ENCODE data around the gene NFKB2.

NFKB2 gene

DNA sequence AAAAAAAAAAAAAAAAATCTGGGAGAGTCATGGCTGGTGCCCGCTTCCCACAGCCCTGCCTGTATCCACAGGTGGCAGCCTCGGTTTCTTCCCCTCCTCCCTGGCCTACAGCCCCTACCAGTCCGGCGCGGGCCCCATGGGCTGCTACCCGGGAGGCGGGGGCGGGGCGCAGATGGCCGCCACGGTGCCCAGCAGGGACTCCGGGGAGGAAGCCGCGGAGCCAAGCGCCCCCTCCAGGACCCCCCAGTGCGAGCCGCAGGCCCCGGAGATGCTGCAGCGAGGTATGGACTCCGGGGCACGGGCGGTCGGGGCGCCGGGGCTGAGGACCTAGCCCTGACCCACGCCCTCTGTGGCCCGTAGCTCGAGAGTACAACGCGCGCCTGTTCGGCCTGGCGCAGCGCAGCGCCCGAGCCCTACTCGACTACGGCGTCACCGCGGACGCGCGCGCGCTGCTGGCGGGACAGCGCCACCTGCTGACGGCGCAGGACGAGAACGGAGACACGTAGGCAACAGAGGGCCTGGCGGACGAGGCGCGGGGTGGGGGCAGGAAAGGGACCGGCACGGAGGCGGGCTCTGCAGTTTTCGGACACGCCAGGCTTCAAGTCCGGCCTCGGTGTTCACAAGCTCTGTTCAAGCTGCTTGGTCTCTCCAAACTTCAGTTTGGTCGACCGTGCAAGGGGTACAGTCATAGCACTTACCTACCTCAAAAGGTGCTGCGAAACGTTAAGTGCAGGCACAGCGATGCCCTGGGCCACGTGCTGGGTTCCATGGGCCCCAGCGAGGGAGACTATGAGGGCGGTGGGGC, 3.9 kb downstream of the NFKB2 start (continued):
- TF ChIP-seq ZNF433 (tag by site-specific recombination; IDR thresholded peaks at IDR 0.05; ENCODE audit: low read depth), result no peak
- TF ChIP-seq ZSCAN23 (tag by site-specific recombination; IDR thresholded peaks at IDR 0.05), result no peak
- peak; percentile 88 for TF ChIP-seq ZNF335 (tag by site-specific recombination; conservative IDR thresholded peaks at IDR 0.05)
- TF ChIP-seq YY2 (tag by site-specific recombination; IDR thresholded peaks at IDR 0.05), result peak; percentile 65; the same call in 1 of the 2 replicates
- TF ChIP-seq, protein P1, sequence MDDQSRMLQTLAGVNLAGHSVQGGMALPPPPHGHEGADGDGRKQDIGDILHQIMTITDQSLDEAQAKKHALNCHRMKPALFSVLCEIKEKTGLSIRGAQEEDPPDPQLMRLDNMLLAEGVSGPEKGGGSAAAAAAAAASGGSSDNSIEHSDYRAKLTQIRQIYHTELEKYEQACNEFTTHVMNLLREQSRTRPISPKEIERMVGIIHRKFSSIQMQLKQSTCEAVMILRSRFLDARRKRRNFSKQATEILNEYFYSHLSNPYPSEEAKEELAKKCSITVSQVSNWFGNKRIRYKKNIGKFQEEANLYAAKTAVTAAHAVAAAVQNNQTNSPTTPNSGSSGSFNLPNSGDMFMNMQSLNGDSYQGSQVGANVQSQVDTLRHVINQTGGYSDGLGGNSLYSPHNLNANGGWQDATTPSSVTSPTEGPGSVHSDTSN (CRISPR knock-in tag; IDR thresholded peaks at IDR 0.05), result peak; percentile 90
- TF ChIP-seq ZNF654 (tag by site-specific recombination; IDR thresholded peaks at IDR 0.05; ENCODE audit: low read depth), result peak; percentile 53
- peak; percentile 93 for TF ChIP-seq KLF16 (tag by site-specific recombination; IDR thresholded peaks at IDR 0.05)
- no peak for TF ChIP-seq ZNF521 (tag by site-specific recombination; IDR thresholded peaks at IDR 0.05)
- TF ChIP-seq TRIM28 (IDR thresholded peaks at IDR 0.05; ENCODE audit: borderline replicate concordance, low read length), result no peak
- no peak for TF ChIP-seq ZNF37A (tag by site-specific recombination; IDR thresholded peaks at IDR 0.05)
- no peak for TF ChIP-seq ZNF791 (tag by site-specific recombination; IDR thresholded peaks at IDR 0.05)
- TF ChIP-seq, protein P2, sequence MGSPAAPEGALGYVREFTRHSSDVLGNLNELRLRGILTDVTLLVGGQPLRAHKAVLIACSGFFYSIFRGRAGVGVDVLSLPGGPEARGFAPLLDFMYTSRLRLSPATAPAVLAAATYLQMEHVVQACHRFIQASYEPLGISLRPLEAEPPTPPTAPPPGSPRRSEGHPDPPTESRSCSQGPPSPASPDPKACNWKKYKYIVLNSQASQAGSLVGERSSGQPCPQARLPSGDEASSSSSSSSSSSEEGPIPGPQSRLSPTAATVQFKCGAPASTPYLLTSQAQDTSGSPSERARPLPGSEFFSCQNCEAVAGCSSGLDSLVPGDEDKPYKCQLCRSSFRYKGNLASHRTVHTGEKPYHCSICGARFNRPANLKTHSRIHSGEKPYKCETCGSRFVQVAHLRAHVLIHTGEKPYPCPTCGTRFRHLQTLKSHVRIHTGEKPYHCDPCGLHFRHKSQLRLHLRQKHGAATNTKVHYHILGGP (tag by site-specific recombination; IDR thresholded peaks at IDR 0.05), result no peak
- no peak for TF ChIP-seq ZNF426 (tag by site-specific recombination; IDR thresholded peaks at IDR 0.05)
- TF ChIP-seq, protein P3, sequence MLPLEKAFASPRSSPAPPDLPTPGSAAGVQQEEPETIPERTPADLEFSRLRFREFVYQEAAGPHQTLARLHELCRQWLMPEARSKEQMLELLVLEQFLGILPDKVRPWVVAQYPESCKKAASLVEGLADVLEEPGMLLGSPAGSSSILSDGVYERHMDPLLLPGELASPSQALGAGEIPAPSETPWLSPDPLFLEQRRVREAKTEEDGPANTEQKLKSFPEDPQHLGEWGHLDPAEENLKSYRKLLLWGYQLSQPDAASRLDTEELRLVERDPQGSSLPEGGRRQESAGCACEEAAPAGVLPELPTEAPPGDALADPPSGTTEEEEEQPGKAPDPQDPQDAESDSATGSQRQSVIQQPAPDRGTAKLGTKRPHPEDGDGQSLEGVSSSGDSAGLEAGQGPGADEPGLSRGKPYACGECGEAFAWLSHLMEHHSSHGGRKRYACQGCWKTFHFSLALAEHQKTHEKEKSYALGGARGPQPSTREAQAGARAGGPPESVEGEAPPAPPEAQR (tag by site-specific recombination; IDR thresholded peaks at IDR 0.05), result peak; percentile 70; the same call in 1 of the 2 replicates
- TF ChIP-seq ZNF658 (tag by site-specific recombination; IDR thresholded peaks at IDR 0.05), result no peak
- TF ChIP-seq ZBTB48 (tag by site-specific recombination; IDR thresholded peaks at IDR 0.05), result peak; percentile 91
- TF ChIP-seq ZNF132 (tag by site-specific recombination; IDR thresholded peaks at IDR 0.05; ENCODE audit: borderline replicate concordance), result no peak
- TF ChIP-seq SETDB1 (IDR thresholded peaks at IDR 0.05; ENCODE audit: insufficient read length, low read length), result no peak
- peak; percentile 98; the same call in 1 of the 2 replicates for TF ChIP-seq ZNF561 (tag by site-specific recombination; IDR thresholded peaks at IDR 0.05; ENCODE audit: borderline replicate concordance)
- no peak for TF ChIP-seq TCF7L2 (IDR thresholded peaks at IDR 0.05; ENCODE audit: borderline replicate concordance, low read depth, low read length)
- no peak for TF ChIP-seq ZNF677 (tag by site-specific recombination; IDR thresholded peaks at IDR 0.05)
- TF ChIP-seq ZNF239 (tag by site-specific recombination; IDR thresholded peaks at IDR 0.05), result no peak
- no peak for TF ChIP-seq ZNF624 (tag by site-specific recombination; IDR thresholded peaks at IDR 0.05)
- TF ChIP-seq ZNF501 (tag by site-specific recombination; IDR thresholded peaks at IDR 0.05), result peak; percentile 99
- no peak for TF ChIP-seq ZNF48 (tag by site-specific recombination; IDR thresholded peaks at IDR 0.05)
- peak; percentile 83 for TF ChIP-seq ZBTB20 (tag by site-specific recombination; IDR thresholded peaks at IDR 0.05)
- TF ChIP-seq, protein P4, sequence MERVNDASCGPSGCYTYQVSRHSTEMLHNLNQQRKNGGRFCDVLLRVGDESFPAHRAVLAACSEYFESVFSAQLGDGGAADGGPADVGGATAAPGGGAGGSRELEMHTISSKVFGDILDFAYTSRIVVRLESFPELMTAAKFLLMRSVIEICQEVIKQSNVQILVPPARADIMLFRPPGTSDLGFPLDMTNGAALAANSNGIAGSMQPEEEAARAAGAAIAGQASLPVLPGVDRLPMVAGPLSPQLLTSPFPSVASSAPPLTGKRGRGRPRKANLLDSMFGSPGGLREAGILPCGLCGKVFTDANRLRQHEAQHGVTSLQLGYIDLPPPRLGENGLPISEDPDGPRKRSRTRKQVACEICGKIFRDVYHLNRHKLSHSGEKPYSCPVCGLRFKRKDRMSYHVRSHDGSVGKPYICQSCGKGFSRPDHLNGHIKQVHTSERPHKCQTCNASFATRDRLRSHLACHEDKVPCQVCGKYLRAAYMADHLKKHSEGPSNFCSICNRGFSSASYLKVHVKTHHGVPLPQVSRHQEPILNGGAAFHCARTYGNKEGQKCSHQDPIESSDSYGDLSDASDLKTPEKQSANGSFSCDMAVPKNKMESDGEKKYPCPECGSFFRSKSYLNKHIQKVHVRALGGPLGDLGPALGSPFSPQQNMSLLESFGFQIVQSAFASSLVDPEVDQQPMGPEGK (tag by site-specific recombination; IDR thresholded peaks at IDR 0.05), result peak; percentile 96
- TF ChIP-seq ZFP41 (tag by site-specific recombination; IDR thresholded peaks at IDR 0.05; ENCODE audit: borderline replicate concordance), result no peak
- peak; percentile 66; the same call in 1 of the 2 replicates for TF ChIP-seq ZNF24 (tag by site-specific recombination; IDR thresholded peaks at IDR 0.05)
- peak; percentile 89; the same call in 1 of the 2 replicates for TF ChIP-seq BCL11B (tag by site-specific recombination; IDR thresholded peaks at IDR 0.05; ENCODE audit: low read depth)
- no peak for TF ChIP-seq GLI2 (tag by site-specific recombination; IDR thresholded peaks at IDR 0.05; ENCODE audit: borderline replicate concordance, low read depth)
- no peak for TF ChIP-seq ZNF133 (tag by site-specific recombination; IDR thresholded peaks at IDR 0.05)
- TF ChIP-seq ZNF514 (tag by site-specific recombination; IDR thresholded peaks at IDR 0.05), result no peak
- TF ChIP-seq ZNF548 (tag by site-specific recombination; IDR thresholded peaks at IDR 0.05), result no peak
- 0 out of 2 replicates have a peak, but pooled peaks have one; percentile 40 for TF ChIP-seq IKZF3 (tag by site-specific recombination; IDR thresholded peaks at IDR 0.05)
- TF ChIP-seq ZNF169 (tag by site-specific recombination; IDR thresholded peaks at IDR 0.05), result no peak
- TF ChIP-seq ZNF549 (tag by site-specific recombination; IDR thresholded peaks at IDR 0.05), result no peak
